SK-N-SH (cell line): ENCODE measurements around the gene ESF1.

Experiments
- EZH2phosphoT487 ChIP-seq: fragments of 200-600 bp; sonication (generic); IDR thresholded peaks from 2 replicates; pipeline ENCODE4 v1.6.1; 2017; ENCODE audit warnings: low read depth, mixed run types, mild to moderate bottlenecking, antibody characterized with exemption, moderate library complexity, borderline replicate concordance
- POLR2AphosphoS5 ChIP-seq: IDR thresholded peaks from 2 replicates; pipeline ENCODE4 v1.6.1; 2012; ENCODE audit warnings: low read depth, low read length
- TEAD4 ChIP-seq: IDR thresholded peaks from 2 replicates; pipeline ENCODE4 v1.4.0; 2012; ENCODE audit warnings: mild to moderate bottlenecking, borderline replicate concordance; ENCODE audit not compliant: insufficient read depth
- TF ChIP-seq, protein P1 (sequence below): IDR thresholded peaks from 2 replicates; pipeline ENCODE4; 2012
- TF ChIP-seq, protein P2 (sequence below): fragments of 200-600 bp; sonication (generic); IDR thresholded peaks from 2 replicates; pipeline ENCODE4 v1.6.1; 2017; ENCODE audit warnings: antibody characterized with exemption, mild to moderate bottlenecking, moderate library complexity

DNA sequence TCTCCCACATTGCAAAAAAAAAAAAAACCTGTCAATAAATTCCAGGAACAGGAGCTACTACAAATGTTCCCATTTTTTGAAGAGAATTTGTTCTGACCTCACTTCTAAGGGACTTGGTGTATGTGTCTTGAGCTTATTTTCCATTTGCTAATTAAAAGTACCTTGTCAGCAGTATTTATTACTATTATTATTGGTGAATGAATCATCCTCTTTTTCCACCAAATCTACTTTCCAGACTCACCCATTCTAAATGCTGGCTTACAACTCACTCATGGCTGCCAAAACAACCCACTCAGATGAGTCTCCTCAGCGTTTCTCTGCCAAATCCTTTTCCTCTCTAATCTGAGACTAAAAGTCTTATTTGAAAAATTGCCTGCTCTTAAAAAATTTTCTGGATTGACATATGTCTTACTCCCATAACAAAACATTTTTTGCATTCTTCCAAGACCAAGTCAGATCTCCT lies 112.8 kb downstream of the ESF1 start:
- TF ChIP-seq, protein P1, sequence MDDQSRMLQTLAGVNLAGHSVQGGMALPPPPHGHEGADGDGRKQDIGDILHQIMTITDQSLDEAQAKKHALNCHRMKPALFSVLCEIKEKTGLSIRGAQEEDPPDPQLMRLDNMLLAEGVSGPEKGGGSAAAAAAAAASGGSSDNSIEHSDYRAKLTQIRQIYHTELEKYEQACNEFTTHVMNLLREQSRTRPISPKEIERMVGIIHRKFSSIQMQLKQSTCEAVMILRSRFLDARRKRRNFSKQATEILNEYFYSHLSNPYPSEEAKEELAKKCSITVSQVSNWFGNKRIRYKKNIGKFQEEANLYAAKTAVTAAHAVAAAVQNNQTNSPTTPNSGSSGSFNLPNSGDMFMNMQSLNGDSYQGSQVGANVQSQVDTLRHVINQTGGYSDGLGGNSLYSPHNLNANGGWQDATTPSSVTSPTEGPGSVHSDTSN: no peak
- TF ChIP-seq, protein P2, sequence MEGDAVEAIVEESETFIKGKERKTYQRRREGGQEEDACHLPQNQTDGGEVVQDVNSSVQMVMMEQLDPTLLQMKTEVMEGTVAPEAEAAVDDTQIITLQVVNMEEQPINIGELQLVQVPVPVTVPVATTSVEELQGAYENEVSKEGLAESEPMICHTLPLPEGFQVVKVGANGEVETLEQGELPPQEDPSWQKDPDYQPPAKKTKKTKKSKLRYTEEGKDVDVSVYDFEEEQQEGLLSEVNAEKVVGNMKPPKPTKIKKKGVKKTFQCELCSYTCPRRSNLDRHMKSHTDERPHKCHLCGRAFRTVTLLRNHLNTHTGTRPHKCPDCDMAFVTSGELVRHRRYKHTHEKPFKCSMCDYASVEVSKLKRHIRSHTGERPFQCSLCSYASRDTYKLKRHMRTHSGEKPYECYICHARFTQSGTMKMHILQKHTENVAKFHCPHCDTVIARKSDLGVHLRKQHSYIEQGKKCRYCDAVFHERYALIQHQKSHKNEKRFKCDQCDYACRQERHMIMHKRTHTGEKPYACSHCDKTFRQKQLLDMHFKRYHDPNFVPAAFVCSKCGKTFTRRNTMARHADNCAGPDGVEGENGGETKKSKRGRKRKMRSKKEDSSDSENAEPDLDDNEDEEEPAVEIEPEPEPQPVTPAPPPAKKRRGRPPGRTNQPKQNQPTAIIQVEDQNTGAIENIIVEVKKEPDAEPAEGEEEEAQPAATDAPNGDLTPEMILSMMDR: no peak
- TF ChIP-seq EZH2phosphoT487 (no peak), POLR2AphosphoS5 (no peak), TEAD4 (no peak)
